ENCODE data around the gene TYW1. TPM values are rescaled to one million over a fixed set of nuclear protein-coding genes. Genes with fewer than 3 reads are reported as not detected.
A peak's percentile ranks its signal among the peaks of the same experiment; 100 is the strongest.
"Not testable (repeated sequence)": the region's sequence is repeated elsewhere in the genome, so short reads cannot be mapped to it uniquely, and the experiment has no call there.

The TYW1 gene
- polyA plus RNA-seq, 1 donor, result 17.5 TPM

GRCh38 chr7:66995050-66995776 lies 1.4 kb upstream of the TYW1 start, which contains the start of gene SBDS:
Gene SBDS (minus strand): TSS chr7:66995586. CDS start chr7:66995417, 169 bp downstream.
- peak; percentile 99 for DNase-seq (ENCODE audit: low read depth)

GRCh38 chr7:67000601-67001258 lies 4.1 kb downstream of the TYW1 start:
- DNase-seq (ENCODE audit: low read depth), result not testable (repeated sequence)

GRCh38 chr7:67004145-67004544 lies 7.5 kb downstream of the TYW1 start:
- DNase-seq (ENCODE audit: low read depth), result not testable (repeated sequence)

GRCh38 chr7:67006965-67007364 lies 10.3 kb downstream of the TYW1 start:
- no peak for DNase-seq (ENCODE audit: low read depth)

- no peak for DNase-seq (ENCODE audit: low read depth)
Observed at GRCh38 chr7:67008260-67008659, 11.6 kb downstream of the TYW1 start.

GRCh38 chr7:67009677-67010076 lies 13.0 kb downstream of the TYW1 start:
- not testable (repeated sequence) for DNase-seq (ENCODE audit: low read depth)

GRCh38 chr7:67014076-67014622 lies 17.5 kb downstream of the TYW1 start:
- DNase-seq (ENCODE audit: low read depth), result not testable (repeated sequence)

- not testable (repeated sequence) for DNase-seq (ENCODE audit: low read depth)
Observed at GRCh38 chr7:67017971-67018370, 21.3 kb downstream of the TYW1 start.

GRCh38 chr7:67018940-67019339 lies 22.3 kb downstream of the TYW1 start:
- no peak for DNase-seq (ENCODE audit: low read depth)

GRCh38 chr7:67019562-67020390 lies 23.1 kb downstream of the TYW1 start:
- no peak for DNase-seq (ENCODE audit: low read depth)

GRCh38 chr7:67021260-67021659 lies 24.6 kb downstream of the TYW1 start:
- no peak for DNase-seq (ENCODE audit: low read depth)

GRCh38 chr7:67022511-67022910 lies 25.9 kb downstream of the TYW1 start:
- no peak for DNase-seq (ENCODE audit: low read depth)

GRCh38 chr7:67025459-67025858 lies 28.8 kb downstream of the TYW1 start:
- DNase-seq (ENCODE audit: low read depth), result not testable (repeated sequence)

GRCh38 chr7:67031685-67032084 lies 35.1 kb downstream of the TYW1 start:
- DNase-seq (ENCODE audit: low read depth), result not testable (repeated sequence)

GRCh38 chr7:67033251-67033650 lies 36.6 kb downstream of the TYW1 start:
- no peak for DNase-seq (ENCODE audit: low read depth)

- not testable (repeated sequence) for DNase-seq (ENCODE audit: low read depth)
Observed at GRCh38 chr7:67036432-67037395, 40.1 kb downstream of the TYW1 start.

GRCh38 chr7:67040832-67041231 lies 44.2 kb downstream of the TYW1 start:
- DNase-seq (ENCODE audit: low read depth), result not testable (repeated sequence)

GRCh38 chr7:67042781-67043558 lies 46.3 kb downstream of the TYW1 start:
- DNase-seq (ENCODE audit: low read depth), result not testable (repeated sequence)

- not testable (repeated sequence) for DNase-seq (ENCODE audit: low read depth)
Observed at GRCh38 chr7:67043559-67043930, 46.9 kb downstream of the TYW1 start.

GRCh38 chr7:67045496-67045995 lies 48.9 kb downstream of the TYW1 start:
- DNase-seq (ENCODE audit: low read depth), result no peak

Measured in forelimb muscle (tissue), 1 donor.